ENCODE measurements around the gene CCR6. TPM values are rescaled to one million over a fixed set of nuclear protein-coding genes. Genes with fewer than 3 reads are reported as not detected.

The CCR6 gene
- polyA plus RNA-seq, 1 experiment = not detected

DNA sequence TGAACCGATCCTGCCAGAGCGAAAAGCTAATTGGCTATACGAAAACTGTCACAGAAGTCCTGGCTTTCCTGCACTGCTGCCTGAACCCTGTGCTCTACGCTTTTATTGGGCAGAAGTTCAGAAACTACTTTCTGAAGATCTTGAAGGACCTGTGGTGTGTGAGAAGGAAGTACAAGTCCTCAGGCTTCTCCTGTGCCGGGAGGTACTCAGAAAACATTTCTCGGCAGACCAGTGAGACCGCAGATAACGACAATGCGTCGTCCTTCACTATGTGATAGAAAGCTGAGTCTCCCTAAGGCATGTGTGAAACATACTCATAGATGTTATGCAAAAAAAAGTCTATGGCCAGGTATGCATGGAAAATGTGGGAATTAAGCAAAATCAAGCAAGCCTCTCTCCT lies 14.2 kb downstream of the CCR6 start:
- Histone ChIP-seq H3K4me3 (ENCODE audit: low read depth, low read length) (no peak overlapping the region), H3K9me3 (ENCODE audit: control insufficient read depth, insufficient read depth, low read length) (peaks cover 8% of the 10 kb centered on the region), H3K27ac (ENCODE audit: low read depth, low read length) (no peak overlapping the region), H3K27me3 (ENCODE audit: control insufficient read depth, insufficient read depth, low read length) (no peaks in the 10 kb centered on the region)
- DNase-seq (ENCODE audit: low read depth, low spot score) = no peak
- CTCF ChIA-PET = no interaction called here
- TF ChIP-seq, protein P1, sequence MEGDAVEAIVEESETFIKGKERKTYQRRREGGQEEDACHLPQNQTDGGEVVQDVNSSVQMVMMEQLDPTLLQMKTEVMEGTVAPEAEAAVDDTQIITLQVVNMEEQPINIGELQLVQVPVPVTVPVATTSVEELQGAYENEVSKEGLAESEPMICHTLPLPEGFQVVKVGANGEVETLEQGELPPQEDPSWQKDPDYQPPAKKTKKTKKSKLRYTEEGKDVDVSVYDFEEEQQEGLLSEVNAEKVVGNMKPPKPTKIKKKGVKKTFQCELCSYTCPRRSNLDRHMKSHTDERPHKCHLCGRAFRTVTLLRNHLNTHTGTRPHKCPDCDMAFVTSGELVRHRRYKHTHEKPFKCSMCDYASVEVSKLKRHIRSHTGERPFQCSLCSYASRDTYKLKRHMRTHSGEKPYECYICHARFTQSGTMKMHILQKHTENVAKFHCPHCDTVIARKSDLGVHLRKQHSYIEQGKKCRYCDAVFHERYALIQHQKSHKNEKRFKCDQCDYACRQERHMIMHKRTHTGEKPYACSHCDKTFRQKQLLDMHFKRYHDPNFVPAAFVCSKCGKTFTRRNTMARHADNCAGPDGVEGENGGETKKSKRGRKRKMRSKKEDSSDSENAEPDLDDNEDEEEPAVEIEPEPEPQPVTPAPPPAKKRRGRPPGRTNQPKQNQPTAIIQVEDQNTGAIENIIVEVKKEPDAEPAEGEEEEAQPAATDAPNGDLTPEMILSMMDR (IDR thresholded peaks at IDR 0.05; ENCODE audit: low read depth, low read length) = no peak
- POLR2A ChIA-PET = no interaction called here

DNA sequence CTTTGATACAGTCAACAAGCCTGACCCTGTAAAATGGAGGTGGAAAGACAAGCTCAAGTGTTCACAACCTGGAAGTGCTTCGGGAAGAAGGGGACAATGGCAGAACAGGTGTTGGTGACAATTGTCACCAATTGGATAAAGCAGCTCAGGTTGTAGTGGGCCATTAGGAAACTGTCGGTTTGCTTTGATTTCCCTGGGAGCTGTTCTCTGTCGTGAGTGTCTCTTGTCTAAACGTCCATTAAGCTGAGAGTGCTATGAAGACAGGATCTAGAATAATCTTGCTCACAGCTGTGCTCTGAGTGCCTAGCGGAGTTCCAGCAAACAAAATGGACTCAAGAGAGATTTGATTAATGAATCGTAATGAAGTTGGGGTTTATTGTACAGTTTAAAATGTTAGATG lies 15.0 kb downstream of the CCR6 start:
- peaks cover 12% of the 10 kb centered on the region for H3K9me3 ChIP-seq (ENCODE audit: control insufficient read depth, insufficient read depth, low read length)
- no peaks in the 10 kb centered on the region for H3K27me3 ChIP-seq (ENCODE audit: control insufficient read depth, insufficient read depth, low read length)
- TF ChIP-seq, protein P1 (IDR thresholded peaks at IDR 0.05; ENCODE audit: low read depth, low read length) = no peak
- ChIA-PET POLR2A (no interaction called here), CTCF (no interaction called here)
- H3K27ac ChIP-seq (ENCODE audit: low read depth, low read length) = no peak overlapping the region
- H3K4me3 ChIP-seq (ENCODE audit: low read depth, low read length) = no peak overlapping the region
- DNase-seq (ENCODE audit: low read depth, low spot score) = no peak

DNA sequence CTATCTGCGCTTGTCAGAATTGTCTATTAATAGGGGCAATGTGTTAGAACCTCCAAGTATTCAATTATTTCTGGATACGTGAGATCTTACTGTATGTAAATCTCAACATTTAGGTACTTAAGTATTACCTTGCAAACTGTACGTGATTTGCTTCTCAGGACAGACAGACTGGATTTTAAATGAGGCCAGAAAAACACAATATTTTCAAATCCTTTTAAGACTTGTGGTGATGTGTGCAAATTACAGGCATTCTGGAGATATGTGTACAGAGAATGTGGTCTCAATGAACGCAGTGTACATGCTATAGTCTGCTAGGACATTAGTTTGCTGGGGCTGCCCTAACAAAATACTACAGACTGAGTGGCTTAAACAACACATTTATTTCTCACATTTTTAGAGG lies 16.9 kb downstream of the CCR6 start:
- no peaks in the 10 kb centered on the region for H3K27me3 ChIP-seq (ENCODE audit: control insufficient read depth, insufficient read depth, low read length)
- ChIA-PET POLR2A (no interaction called here), CTCF (no interaction called here)
- H3K9me3 ChIP-seq (ENCODE audit: control insufficient read depth, insufficient read depth, low read length) = peaks cover 20% of the 10 kb centered on the region
- H3K4me3 ChIP-seq (ENCODE audit: low read depth, low read length) = no peak overlapping the region
- H3K27ac ChIP-seq (ENCODE audit: low read depth, low read length) = no peak overlapping the region
- no peak for DNase-seq (ENCODE audit: low read depth, low spot score)
- TF ChIP-seq, protein P1 (IDR thresholded peaks at IDR 0.05; ENCODE audit: low read depth, low read length) = no peak

DNA sequence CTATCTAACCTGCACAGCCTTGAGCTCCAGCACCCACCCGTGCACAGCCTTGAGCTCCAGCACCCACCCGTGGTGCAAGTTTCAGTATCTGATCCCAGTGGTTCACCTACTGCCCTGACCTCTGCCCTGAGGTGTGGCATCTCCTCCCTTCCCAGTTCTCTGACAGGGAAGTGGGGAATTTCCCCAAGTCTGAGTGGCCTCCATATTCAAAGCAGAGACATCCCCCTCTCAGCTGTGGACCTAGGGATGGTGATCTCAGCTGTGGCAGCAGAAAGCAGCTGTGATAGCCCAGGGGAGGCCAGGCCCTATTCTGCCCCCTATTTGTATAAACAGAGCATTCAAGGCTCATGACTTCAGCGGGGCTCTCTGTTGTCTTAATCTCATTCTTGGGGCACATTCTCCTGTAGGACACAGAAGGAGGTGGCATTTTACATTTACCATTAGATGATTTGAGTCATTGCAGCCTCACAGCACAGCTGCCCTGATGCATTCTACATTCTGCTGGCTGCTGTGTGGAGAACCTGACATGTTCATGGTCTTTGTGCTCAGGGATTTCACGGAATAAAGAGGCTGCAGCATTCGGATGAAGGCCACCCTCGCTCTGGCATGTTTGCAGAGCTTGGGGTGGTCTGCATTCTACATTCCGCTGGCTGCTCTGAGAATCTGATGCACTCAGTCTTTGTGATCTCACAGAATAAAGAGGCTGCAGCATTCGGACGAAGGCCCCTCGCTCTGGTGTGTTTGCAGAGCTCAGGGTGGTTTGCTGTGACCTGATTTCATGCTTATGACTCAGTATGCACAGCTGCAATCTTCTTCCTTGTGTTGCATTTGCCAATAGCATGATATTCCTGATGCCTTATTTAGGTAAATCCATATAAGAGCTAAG lies 17.9 kb downstream of the CCR6 start:
- ChIA-PET CTCF (interaction anchor here (1.5 kb wide), 1 partner anchor 366 kb away, joined by 4 read pairs; no protein-coding TSS in a partner anchor), POLR2A (no interaction called here)
- H3K27me3 ChIP-seq (ENCODE audit: control insufficient read depth, insufficient read depth, low read length) = no peaks in the 10 kb centered on the region
- no peak overlapping the region for H3K27ac ChIP-seq (ENCODE audit: low read depth, low read length)
- TF ChIP-seq, protein P1 (IDR thresholded peaks at IDR 0.05; ENCODE audit: low read depth, low read length) = no peak
- H3K9me3 ChIP-seq (ENCODE audit: control insufficient read depth, insufficient read depth, low read length) = peaks cover 22% of the 10 kb centered on the region
- H3K4me3 ChIP-seq (ENCODE audit: low read depth, low read length) = no peak overlapping the region
- DNase-seq (ENCODE audit: low read depth, low spot score) = no peak

DNA sequence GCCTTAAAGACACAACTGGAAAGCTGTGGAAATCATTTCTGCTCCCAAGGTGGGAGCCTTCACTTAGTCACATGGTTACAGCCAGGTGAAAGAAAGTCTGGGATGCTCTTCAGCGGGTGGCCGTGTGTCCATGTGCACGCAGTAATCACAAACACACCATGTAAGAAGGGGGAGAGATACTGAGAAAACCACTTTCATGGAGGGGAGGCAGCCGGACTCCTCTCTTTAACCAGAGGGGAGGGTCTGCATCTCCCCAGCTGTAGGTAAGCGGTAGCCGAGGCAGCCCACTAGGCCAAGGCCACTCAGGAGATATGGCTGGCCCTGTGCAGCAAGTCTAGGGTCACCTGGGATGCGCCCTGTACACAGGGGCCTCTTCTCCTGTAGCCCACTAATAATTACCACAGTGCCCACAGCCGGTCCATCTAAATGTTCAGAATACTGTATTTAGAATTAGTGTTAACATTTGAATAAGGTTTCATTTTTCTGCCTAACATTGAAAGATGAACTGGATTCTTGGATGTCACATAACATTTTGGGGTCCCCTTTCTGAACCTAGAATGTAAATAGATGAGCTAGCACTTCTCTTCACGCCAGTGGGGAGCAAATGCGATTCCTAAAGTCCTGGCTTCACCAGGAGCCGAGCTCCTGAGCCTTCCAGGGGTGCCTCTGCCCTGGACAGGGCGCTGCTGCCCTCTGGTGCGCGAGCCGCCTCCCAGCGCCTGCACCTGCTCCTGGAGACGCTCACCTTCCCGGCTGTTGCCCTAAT lies 19.0 kb downstream of the CCR6 start:
- CTCF ChIA-PET = interaction anchor here (0.6 to 1.5 kb wide), 3 partner anchors 18 to 367 kb away, joined by 3 to 5 read pairs (median 4); no protein-coding TSS in a partner anchor
- Histone ChIP-seq H3K4me3 (ENCODE audit: low read depth, low read length) (no peak overlapping the region), H3K27me3 (ENCODE audit: control insufficient read depth, insufficient read depth, low read length) (no peaks in the 10 kb centered on the region), H3K9me3 (ENCODE audit: control insufficient read depth, insufficient read depth, low read length) (peaks cover 29% of the 10 kb centered on the region), H3K27ac (ENCODE audit: low read depth, low read length) (no peak overlapping the region)
- no peak for DNase-seq (ENCODE audit: low read depth, low spot score)
- POLR2A ChIA-PET = no interaction called here
- TF ChIP-seq, protein P1 (IDR thresholded peaks at IDR 0.05; ENCODE audit: low read depth, low read length) = peak; percentile 33

Data from AG04450 (cell line).